ENCODE measurements around the gene NRF1. TPM values are rescaled to one million over a fixed set of nuclear protein-coding genes. Genes with fewer than 3 reads are reported as not detected.

Gene NRF1
- total and polyA plus RNA-seq, 10 donors = 6.7 to 27.9 (median 20.9) TPM

GRCh38 chr7:129798616-129799349, 187.3 kb downstream of the NRF1 start:
- no peaks in the 10 kb centered on the region for H3K36me3 ChIP-seq
- DNase-seq = peak; percentile 45
- H3K27ac ChIP-seq = no peak overlapping the region
- H3K4me3 ChIP-seq = no peak overlapping the region
- H3K9me3 ChIP-seq = no peaks in the 10 kb centered on the region
- 90 to 94% (median 92%) methylated on average over 14 to 16 of the region's 16 CpGs for WGBS, 5 donors
- intact Hi-C loops (cut with DNase I; ENCODE audit: low total_unique reads) = no loop called here
- no peaks in the 10 kb centered on the region for H3K4me1 ChIP-seq
- no peak for TF ChIP-seq POLR2AphosphoS5 (IDR thresholded peaks at IDR 0.05)
- TF ChIP-seq CTCF (IDR thresholded peaks at IDR 0.05 in 8 of 11, conservative IDR thresholded peaks at IDR 0.05 in 3 of 11) = no peak
- no peak for TF ChIP-seq POLR2A (IDR thresholded peaks at IDR 0.05)
- H3K27me3 ChIP-seq (replicated peaks in 1 of 7) = no peaks in the 10 kb centered on the region

GRCh38 chr7:129799350-129799955, 187.9 kb downstream of the NRF1 start:
- intact Hi-C loops (cut with DNase I; ENCODE audit: low total_unique reads) = no loop called here

DNA sequence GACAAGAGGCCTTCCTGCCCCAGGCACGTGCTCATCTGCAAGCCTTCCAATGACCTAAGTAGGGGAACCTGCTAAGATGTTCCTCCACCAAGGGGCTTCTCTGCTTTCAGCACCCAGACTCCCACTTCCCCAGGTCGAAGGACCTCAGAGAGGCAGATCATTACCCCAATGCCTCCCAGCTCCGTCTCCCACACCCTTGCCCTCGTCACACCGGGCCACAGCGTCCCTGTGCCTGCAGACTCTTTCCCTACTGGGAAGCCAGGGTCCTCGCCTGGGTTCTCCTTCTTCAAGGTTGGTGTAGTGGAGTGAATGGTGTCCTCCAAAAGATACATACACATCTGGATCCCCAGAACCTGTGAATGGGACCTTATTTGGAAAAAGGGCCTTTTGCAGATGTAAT, 189.4 kb downstream of the NRF1 start:
- no peaks in the 10 kb centered on the region for H3K27me3 ChIP-seq (replicated peaks in 1 of 7)
- 87 to 95% (median 88%) methylated on average over 7 of the region's 7 CpGs for WGBS, 5 donors
- no peak for TF ChIP-seq CTCF (IDR thresholded peaks at IDR 0.05 in 8 of 11, conservative IDR thresholded peaks at IDR 0.05 in 3 of 11)
- no peak for TF ChIP-seq POLR2AphosphoS5 (IDR thresholded peaks at IDR 0.05)
- TF ChIP-seq POLR2A (IDR thresholded peaks at IDR 0.05) = no peak
- H3K4me1 ChIP-seq = peaks cover 0 to 4% (median 0%) of the 10 kb centered on the region in 6 donors
- DNase-seq = peak; percentile 41
- H3K36me3 ChIP-seq = no peaks in the 10 kb centered on the region
- H3K27ac ChIP-seq = no peak overlapping the region
- no peak overlapping the region for H3K4me3 ChIP-seq
- intact Hi-C loops (cut with DNase I; ENCODE audit: low total_unique reads) = no loop called here
- H3K9me3 ChIP-seq = no peaks in the 10 kb centered on the region

More at GRCh38 chr7:129799350-129799955, 187.9 kb downstream of the NRF1 start:
- H3K36me3 ChIP-seq = no peaks in the 10 kb centered on the region
- H3K27me3 ChIP-seq (replicated peaks in 1 of 7) = no peaks in the 10 kb centered on the region
- no peak for TF ChIP-seq POLR2AphosphoS5 (IDR thresholded peaks at IDR 0.05)
- no peak for TF ChIP-seq CTCF (IDR thresholded peaks at IDR 0.05 in 8 of 11, conservative IDR thresholded peaks at IDR 0.05 in 3 of 11)
- no peak for TF ChIP-seq POLR2A (IDR thresholded peaks at IDR 0.05)
- no peak overlapping the region for H3K4me3 ChIP-seq
- H3K27ac ChIP-seq = no peak overlapping the region
- H3K9me3 ChIP-seq = no peaks in the 10 kb centered on the region
- H3K4me1 ChIP-seq = no peaks in the 10 kb centered on the region
- peak; percentile 46 for DNase-seq
- 68 to 87% (median 83%) methylated on average over 5 to 13 of the region's 13 CpGs for WGBS, 5 donors

DNA sequence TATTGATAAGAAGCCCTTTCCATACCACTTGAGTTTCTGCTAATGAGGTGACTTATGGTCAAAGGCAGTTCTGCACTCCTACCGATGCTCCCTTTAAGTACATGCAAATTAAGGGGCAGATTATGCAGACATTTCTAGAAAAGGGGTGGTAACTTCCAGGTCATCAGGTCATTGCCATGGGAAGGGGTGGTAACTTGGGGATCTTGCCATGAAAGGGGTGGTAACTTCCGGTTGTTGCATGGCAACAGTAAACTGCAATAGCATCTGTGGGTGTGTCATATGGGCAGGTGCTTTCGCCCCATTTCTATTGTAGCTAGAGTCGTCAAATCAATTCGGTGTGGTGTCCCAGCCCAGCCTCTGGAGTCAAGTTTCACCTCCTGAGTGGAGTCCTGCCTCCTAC, 190.4 kb downstream of the NRF1 start:
- Histone ChIP-seq H3K4me3 (no peak overlapping the region), H3K4me1 (peaks cover 0 to 4% (median 0%) of the 10 kb centered on the region in 6 donors), H3K9me3 (no peaks in the 10 kb centered on the region), H3K27me3 (replicated peaks in 1 of 7) (no peaks in the 10 kb centered on the region), H3K36me3 (no peaks in the 10 kb centered on the region), H3K27ac (no peak overlapping the region)
- 68 to 80% (median 71%) methylated on average over 5 of the region's 5 CpGs for WGBS, 5 donors
- TF ChIP-seq CTCF (IDR thresholded peaks at IDR 0.05 in 8 of 11, conservative IDR thresholded peaks at IDR 0.05 in 3 of 11) = no peak
- TF ChIP-seq POLR2AphosphoS5 (IDR thresholded peaks at IDR 0.05) = no peak
- TF ChIP-seq POLR2A (IDR thresholded peaks at IDR 0.05) = no peak
- DNase-seq = peak; percentile 12
- intact Hi-C loops (cut with DNase I; ENCODE audit: low total_unique reads) = no loop called here
